GM19351 (cell line): ENCODE results near the gene PDE4D.

Source experiments
- ATAC-seq: cut with Tn5 transposase; IDR thresholded peaks from one replicate; pipeline ENCODE4 v1.9.1; 2021; ENCODE audit warnings: mild to moderate bottlenecking, moderate library complexity; ENCODE audit not compliant: unreplicated experiment

The PDE4D gene

DNA sequence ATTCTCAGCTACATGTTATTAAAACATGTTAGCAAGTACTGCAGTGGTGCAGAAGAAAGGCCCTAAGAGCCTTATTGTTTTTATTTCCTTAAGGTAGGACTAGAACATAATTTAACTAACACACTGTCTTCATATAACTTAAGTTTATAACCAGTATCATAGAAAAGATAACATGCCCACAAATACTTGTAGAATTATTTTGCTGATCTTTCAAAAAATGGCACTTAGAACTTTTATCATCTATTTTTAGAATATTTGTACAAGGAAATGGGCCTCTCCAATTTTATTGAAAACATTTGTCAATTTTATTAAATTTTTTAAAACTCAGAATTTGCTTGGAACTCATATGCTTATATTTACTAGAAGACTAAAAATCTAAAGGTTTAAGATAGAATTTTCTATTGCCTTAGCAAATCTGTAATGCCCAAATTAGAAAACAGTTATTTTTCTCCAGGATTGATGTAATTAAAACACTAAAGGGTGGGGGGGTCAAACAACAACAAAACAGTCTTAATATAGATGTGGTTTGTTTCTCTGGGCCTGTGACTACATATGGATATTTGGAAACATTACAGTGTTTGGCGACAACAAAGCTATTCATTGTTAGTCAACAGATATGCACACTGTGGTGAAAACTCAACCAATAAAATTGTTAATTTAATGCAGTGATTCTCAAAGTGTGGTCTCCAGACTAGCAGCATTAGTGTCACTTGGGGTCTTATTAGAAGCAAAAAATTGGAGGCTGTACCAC is 360.4 kb downstream of the PDE4D start:
- no peak for ATAC-seq

DNA sequence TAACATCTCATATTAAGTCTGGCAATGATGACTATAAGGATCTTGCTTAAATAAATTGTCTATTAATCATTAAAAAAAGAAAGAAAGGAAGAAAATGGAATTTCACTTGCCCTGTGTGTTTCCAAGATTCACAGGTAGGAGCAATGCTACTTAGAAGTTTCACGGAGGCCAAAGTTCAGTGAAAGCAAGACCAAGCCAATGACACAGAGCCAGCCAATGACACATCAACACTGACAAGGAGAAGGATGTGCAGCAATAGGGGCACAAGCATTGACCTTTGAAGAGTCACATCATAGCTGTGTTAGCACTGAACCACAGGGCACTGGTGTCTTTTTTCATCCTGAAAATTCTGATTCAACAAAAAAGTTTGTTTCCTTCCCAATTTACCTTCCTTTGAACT is 364.3 kb downstream of the PDE4D start:
- no peak for ATAC-seq

DNA sequence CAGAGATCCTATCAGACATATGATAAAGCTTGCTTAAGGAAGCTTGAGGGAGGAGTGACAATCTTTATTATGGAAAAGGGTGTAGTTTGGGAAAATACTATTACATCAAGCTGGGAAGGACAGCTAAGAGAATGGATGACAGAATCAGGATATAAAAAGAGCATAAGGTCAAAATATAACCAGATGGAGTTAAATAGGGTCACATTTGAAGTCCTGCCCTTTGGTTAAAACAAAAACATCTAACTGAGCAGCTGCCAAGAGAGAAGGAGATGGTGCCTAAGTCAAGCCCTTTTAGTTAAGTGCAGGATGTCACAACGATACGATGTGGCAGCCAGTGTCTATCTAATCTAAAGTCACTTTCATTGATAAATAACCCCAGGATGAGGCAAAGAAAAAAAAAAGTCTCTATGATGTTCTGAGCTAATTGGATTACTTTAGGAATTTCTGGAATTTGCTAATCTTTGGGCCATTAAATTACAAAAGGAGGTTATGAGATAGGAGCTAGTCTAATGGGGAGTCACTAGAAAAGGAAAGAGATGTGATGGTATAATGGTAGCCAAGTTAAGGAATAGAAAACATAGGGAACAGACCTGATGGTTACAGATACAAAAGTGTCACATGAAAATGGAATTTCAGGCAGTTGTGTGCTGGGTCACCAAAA is 365.2 kb downstream of the PDE4D start:
- no peak for ATAC-seq

DNA sequence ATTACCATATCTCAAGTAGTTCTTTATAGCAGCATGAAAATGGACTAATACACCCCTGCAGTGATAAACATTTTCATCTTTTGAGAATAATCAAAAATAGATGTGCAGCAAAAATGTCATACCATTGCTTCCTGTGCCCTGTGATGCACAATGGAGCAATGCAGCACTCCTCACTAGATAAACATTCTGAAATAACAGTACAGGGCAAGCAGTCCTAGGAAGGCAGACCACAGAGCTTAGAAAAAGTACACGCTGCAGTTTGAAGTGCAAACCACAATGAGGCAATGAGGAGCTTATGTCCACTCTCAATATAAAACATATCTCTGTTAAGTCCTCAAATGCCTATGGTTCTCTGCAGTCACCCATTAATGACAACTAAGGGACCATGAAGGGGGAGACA is 367.6 kb downstream of the PDE4D start:
- ATAC-seq, result no peak

DNA sequence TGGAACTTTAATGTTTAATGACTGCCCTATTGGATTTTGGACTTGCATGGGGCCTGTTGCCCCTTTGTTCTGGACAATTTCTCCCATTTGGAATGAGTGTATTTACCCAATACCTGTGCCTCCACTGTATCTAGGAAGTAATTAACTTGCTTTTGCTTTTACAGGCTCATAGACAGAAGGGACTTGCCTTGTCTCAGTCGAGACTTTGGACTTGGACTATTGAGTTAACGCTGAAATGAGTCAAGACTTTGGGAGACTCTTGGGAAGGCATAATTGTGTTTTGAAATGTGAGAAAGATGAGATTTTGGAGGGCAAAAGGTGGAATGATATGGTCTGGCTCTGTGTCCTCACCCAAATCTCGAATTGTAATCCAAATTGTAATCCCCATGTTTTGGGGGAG is 368.2 kb downstream of the PDE4D start:
- no peak for ATAC-seq

GRCh38 chr5:59522201-59522831 is 371.2 kb downstream of the PDE4D start:
- no peak for ATAC-seq

GRCh38 chr5:59521476-59521875 is 372.1 kb downstream of the PDE4D start:
- no peak for ATAC-seq

GRCh38 chr5:59519338-59519737 is 374.2 kb downstream of the PDE4D start:
- ATAC-seq, result no peak

DNA sequence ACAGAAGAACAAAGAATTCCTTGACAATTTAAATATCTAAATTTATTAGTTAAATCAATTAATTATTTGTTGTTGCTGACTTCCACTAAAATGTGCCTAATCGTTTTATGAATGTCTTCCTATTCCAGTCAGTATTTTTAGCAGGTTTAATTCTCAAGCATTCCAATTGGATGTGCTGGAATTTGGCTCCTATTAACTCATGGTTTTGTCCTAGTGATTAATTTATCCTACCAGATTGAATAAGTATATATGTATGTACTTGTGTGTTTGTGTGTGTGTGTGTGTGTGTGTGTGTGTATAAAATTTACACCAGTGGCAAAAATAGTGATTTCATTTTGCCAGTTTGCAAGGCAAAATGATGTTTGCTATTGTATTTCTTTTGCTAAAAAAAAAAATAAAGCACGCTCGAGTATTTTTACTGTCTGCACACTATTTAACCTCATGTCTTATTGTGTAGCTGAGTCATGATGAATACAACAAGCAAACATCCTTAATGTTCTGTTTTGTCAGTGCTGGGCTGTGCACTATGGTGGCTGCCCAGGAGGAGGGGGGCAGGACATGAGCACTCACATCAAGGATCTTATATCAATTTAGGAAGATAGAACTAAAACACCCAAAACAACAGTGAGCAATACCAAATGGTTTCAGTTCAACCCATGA is 375.5 kb downstream of the PDE4D start:
- ATAC-seq, result no peak

GRCh38 chr5:59516161-59516560 is 377.4 kb downstream of the PDE4D start:
- ATAC-seq, result no peak

DNA sequence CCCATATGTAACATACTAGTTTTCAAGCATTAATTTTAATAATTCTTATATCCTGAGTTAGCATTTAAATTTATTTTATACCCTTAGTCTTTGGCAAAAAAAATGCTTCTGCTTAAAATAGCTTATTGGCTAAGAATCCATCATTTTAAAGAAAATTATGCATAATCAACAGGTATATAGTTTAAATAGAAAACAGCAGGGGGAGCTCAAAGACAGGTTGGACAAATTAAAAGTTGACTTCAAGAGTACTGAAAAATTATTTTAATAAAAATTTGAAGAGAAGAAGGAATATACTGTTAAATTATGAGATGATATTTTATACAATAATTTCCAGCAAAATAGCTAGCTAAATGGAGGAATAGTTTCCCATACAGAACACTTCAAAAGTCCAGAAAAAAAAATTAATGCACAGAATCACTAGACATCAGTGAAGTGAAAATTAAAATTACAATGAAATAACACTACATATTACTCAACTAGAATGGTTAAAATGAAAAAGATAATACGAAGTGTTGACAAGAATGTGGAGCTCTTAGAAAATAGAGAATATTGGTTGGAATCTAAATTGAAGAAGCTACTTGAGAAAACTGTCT is 387.1 kb downstream of the PDE4D start:
- ATAC-seq, result no peak

- ATAC-seq, result no peak
Measured at GRCh38 chr5:59504043-59504442, 389.5 kb downstream of the PDE4D start.

GRCh38 chr5:59503220-59503619 is 390.3 kb downstream of the PDE4D start:
- no peak for ATAC-seq

DNA sequence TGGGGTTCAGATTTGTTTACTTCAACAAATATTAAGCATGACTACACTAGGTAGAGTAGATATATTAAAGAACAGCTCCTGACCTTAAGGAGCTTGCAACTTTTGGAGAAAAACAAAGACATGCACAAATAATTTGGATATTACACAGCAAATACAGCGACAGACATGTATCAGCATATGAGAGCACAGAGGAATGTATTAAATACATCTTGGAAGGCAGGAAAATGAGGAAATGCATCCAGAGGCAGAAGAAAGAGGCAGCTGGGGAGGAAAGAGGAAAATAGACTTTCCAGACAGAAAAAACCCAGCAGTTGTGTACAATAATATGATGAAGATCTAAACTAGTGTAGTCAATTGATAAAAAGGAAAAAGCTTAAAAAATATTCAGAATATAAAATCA is 392.2 kb downstream of the PDE4D start:
- no peak for ATAC-seq

- no peak for ATAC-seq
Measured at GRCh38 chr5:59500014-59500413, 393.5 kb downstream of the PDE4D start.

- no peak for ATAC-seq
Measured at GRCh38 chr5:59497207-59497606, 396.3 kb downstream of the PDE4D start.

- ATAC-seq, result peak; percentile 77
Measured at GRCh38 chr5:59496524-59497134, 396.9 kb downstream of the PDE4D start.

DNA sequence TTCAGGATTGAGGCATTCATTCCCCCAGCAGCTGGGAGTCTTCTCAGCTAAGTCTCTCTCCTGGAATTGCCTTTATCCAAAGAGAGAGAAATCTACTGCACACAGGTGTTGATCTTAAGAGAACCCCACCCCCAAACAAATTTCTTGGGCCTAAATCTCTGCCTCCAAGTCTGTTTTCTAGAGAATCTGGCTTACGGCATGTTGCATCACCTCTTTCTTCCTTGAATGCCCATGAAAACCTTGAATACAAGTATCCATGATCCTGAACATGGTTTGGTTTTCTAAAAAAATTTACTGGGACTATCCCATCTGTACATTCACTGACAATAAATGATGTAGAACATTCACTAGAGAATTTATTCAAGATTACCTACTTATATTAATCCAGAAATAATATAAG is 401.6 kb downstream of the PDE4D start:
- ATAC-seq, result no peak

DNA sequence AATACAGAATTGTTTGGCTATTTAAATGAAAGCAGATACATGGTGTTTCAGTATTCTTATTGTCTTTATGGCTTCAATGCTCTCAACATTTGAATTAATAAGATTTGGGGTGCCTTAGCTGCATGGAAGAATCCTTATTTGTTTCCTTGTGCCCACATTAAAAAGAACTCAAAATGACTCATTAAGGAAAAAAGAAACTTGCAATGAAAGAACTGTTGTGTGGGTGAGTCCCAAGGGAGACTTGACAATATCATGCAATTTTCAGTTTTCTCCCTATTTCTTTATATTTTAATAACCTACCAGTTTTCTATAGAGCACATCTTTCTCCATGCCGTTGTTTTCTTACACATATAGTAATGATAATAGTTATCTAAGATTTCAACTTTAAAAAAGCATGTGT is 404.0 kb downstream of the PDE4D start:
- ATAC-seq, result no peak

GRCh38 chr5:59487772-59488729 is 405.5 kb downstream of the PDE4D start:
- ATAC-seq, result no peak
